Upper lobe of right lung (tissue), 1 donor: Measurements from ENCODE around the gene TRPM6. TPM values are rescaled to one million over a fixed set of nuclear protein-coding genes. Genes with fewer than 3 reads are reported as not detected.
"Not testable (repeated sequence)": the region's sequence is repeated elsewhere in the genome, so short reads cannot be mapped to it uniquely, and the experiment has no call there.

Source experiments
- ATAC-seq: fragments of 200-7000 bp; cut with Tn5 transposase; one replicate; pipeline ENCODE4 v1.9.1; 2020; ENCODE audit warnings: mild to moderate bottlenecking, moderate library complexity
- DNase-seq: peaks from one replicate; pipeline ENCODE4 v3.0.0-alpha.2; 2020
- H3K27ac ChIP-seq: fragments of 200-600 bp; one replicate; pipeline ENCODE4 v1.8.0; 2022
- H3K27me3 ChIP-seq: fragments of 200-600 bp; one replicate; pipeline ENCODE4 v1.8.0; 2022; ENCODE audit warnings: mild to moderate bottlenecking
- H3K36me3 ChIP-seq: fragments of 200-600 bp; one replicate; pipeline ENCODE4 v1.8.0; 2022
- H3K4me1 ChIP-seq: fragments of 200-600 bp; one replicate; pipeline ENCODE4 v1.8.0; 2022
- H3K4me3 ChIP-seq: fragments of 200-600 bp; one replicate; pipeline ENCODE4 v1.8.0; 2022; ENCODE audit warnings: mild to moderate bottlenecking
- H3K9me3 ChIP-seq: fragments of 200-600 bp; one replicate; pipeline ENCODE4 v1.8.0; 2022
- CTCF ChIP-seq: fragments of 200-600 bp; IDR thresholded peaks from one replicate; pipeline ENCODE4 v1.8.0; 2022; ENCODE audit warnings: antibody characterized with exemption
- intact Hi-C: fragments of 100-400 bp; cut with DNase I; formaldehyde crosslinking; loops from one replicate; pipeline ENCODE4 v1.11.0; 2022
- total RNA-seq: library from RNA; stranded (reverse); fragmentation: NEBNext Ultra II Directional; extraction: Animal tissue kit (Norgen Biotek cat#: 25700); gene quantifications from one replicate; pipeline ENCODE4 v1.2.1, GENCODE V29; 2021
- donor health status: DM: no; HTN: yes; CAD: no; lungs with severe emphysema.

Gene TRPM6
- total RNA-seq, 1 donor from 2014 or later = 1.2 TPM

GRCh38 chr9:74910036-74910435, 22.3 kb upstream of the TRPM6 start:
- H3K27ac ChIP-seq = no peak overlapping the region

DNA sequence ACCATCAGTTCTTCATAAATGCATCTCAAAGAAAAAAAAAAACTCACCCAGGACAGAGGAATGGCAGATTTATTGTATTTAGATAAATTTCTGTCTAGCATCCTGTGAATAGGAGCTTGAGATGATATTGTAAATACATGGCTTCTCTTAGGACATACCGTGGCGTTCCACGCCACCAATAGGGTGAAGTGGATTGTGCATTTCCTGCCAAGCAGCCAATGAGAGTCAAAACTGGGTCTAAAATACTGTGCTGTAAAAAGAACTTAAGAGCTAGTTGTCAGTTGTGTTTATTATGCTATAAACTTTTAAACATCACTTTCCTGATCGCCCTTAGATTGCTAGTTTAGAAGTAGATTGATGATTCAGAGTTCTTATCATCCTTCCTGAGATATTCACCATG, 20.9 kb upstream of the TRPM6 start:
- Histone ChIP-seq H3K4me1 (no peaks in the 10 kb centered on the region), H3K27ac (no peak overlapping the region), H3K27me3 (no peaks in the 10 kb centered on the region), H3K4me3 (no peak overlapping the region), H3K36me3 (no peaks in the 10 kb centered on the region), H3K9me3 (no peaks in the 10 kb centered on the region)
- no peak for TF ChIP-seq CTCF
- no peak for ATAC-seq
- intact Hi-C loops = no loop called here
- DNase-seq = no peak

More at GRCh38 chr9:74910036-74910435, 22.3 kb upstream of the TRPM6 start:
- H3K9me3 ChIP-seq = no peaks in the 10 kb centered on the region
- H3K4me1 ChIP-seq = no peaks in the 10 kb centered on the region
- H3K36me3 ChIP-seq = no peaks in the 10 kb centered on the region
- DNase-seq = no peak
- intact Hi-C loops = no loop called here
- no peak for TF ChIP-seq CTCF
- H3K27me3 ChIP-seq = no peaks in the 10 kb centered on the region
- ATAC-seq = no peak
- H3K4me3 ChIP-seq = no peak overlapping the region

DNA sequence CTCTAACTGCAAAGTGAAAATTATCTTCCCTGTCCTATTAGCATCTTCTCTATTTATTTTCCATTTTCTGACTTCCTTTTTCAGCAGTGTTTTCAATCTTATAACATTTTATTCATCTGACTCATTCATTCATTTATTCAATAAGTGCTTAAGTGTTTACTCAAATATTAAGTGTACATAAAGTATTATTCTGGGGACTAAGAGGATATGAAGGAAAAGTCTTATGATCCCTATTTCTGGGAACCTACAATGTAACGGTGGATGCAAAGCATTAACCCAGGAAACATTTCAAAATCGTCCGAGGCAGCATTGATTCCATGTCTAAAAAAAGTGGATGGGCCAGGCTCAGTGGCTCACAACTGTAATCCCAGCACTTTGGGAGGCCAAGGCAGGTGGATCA, 19.4 kb upstream of the TRPM6 start:
- DNase-seq = no peak
- H3K9me3 ChIP-seq = no peaks in the 10 kb centered on the region
- no peak overlapping the region for H3K4me3 ChIP-seq
- no peaks in the 10 kb centered on the region for H3K4me1 ChIP-seq
- H3K27ac ChIP-seq = no peak overlapping the region
- H3K36me3 ChIP-seq = no peaks in the 10 kb centered on the region
- ATAC-seq = no peak
- intact Hi-C loops = no loop called here
- TF ChIP-seq CTCF = no peak
- no peaks in the 10 kb centered on the region for H3K27me3 ChIP-seq

DNA sequence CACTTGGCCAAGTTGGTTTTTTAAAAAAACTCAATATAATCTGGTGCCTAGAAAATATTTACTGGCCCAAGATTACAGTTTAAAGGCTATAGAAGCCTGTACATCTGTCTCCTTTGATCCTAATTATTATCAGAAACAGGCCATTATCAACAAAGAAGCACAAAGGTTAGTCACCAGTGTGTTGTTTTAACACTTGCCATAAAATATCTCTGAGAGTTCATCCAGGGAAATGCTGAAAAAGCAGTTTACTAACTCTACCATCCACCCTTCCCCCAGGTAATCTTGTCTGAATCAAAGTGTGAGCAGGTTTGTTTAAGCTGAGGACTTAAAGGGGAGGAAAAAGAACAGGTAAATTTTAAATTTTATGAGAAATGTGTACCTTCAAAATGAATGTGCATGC, 13.3 kb upstream of the TRPM6 start:
- no peak for TF ChIP-seq CTCF
- no peaks in the 10 kb centered on the region for H3K9me3 ChIP-seq
- DNase-seq (no peak), ATAC-seq (no peak)
- H3K27me3 ChIP-seq = no peaks in the 10 kb centered on the region
- no peaks in the 10 kb centered on the region for H3K4me1 ChIP-seq
- intact Hi-C loops = no loop called here
- H3K4me3 ChIP-seq = no peak overlapping the region
- H3K36me3 ChIP-seq = no peaks in the 10 kb centered on the region
- H3K27ac ChIP-seq = no peak overlapping the region

GRCh38 chr9:74888449-74888848, 728 bp upstream of the TRPM6 start:
- DNase-seq, H3K27ac ChIP-seq, ATAC-seq, H3K27me3 ChIP-seq, H3K36me3 ChIP-seq, H3K4me3 ChIP-seq, intact Hi-C loops, H3K9me3 ChIP-seq, H3K4me1 ChIP-seq: not testable (repeated sequence)

DNA sequence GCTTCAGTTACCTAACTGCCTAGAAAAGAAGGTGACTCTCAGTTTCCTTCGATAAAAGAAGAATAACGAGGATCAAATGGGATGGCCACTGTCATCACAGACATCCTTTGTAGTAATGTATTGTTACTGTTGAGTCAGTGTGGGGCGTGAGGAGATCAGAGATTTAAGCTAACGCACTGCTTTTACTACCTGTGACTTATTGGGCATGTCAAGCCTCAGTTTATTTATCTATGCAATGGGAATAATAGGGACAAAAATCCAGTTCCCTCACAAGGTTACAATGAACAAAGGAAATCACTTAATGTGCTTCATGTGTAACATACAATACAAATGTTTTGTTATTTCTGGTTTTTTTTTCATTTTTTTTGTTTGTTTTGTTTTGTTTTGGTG, 255 bp upstream of the TRPM6 start:
- intact Hi-C loops = no loop called here
- Histone ChIP-seq H3K9me3 (no peaks in the 10 kb centered on the region), H3K4me3 (no peak overlapping the region), H3K27me3 (no peaks in the 10 kb centered on the region), H3K36me3 (no peaks in the 10 kb centered on the region), H3K27ac (peak overlapping the region; percentile 76), H3K4me1 (peaks cover 7% of the 10 kb centered on the region)
- no peak for TF ChIP-seq CTCF
- ATAC-seq (no peak), DNase-seq (no peak)
